Neural progenitor cell (in vitro differentiated cells): ENCODE results near the gene KRT39. TPM values are rescaled to one million over a fixed set of nuclear protein-coding genes. Genes with fewer than 3 reads are reported as not detected.

Experiments used
- DNase-seq: peaks from one replicate; pipeline ENCODE4 v3.0.0-alpha.2; 2016; ENCODE audit warnings: low spot score
- H2AFZ ChIP-seq: fragments of 200-600 bp; sonication (generic); replicated peaks from 2 replicates; pipeline ENCODE4 v1.6.1; 2016; ENCODE audit warnings: antibody characterized with exemption
- H3F3A ChIP-seq: fragments of 200-600 bp; sonication (generic); 2 replicates; pipeline ENCODE4 v1.6.1; 2016; ENCODE audit warnings: antibody characterized with exemption, low read depth
- H3K27ac ChIP-seq: fragments of 200-600 bp; sonication (generic); 2 replicates; pipeline ENCODE4 v1.5.1; 2016; ENCODE audit warnings: mild to moderate bottlenecking
- H3K27me3 ChIP-seq: fragments of 200-600 bp; sonication (generic); 2 replicates; pipeline ENCODE4 v1.6.1; 2016; ENCODE audit warnings: mild to moderate bottlenecking, moderate library complexity
- H3K36me3 ChIP-seq: fragments of 200-600 bp; sonication (generic); 2 replicates; pipeline ENCODE4 v1.5.1; 2016
- H3K4me1 ChIP-seq: fragments of 200-600 bp; sonication (generic); 2 replicates; pipeline ENCODE4 v1.6.1; 2016; ENCODE audit warnings: mixed run types
- H3K4me2 ChIP-seq: fragments of 200-600 bp; sonication (generic); 2 replicates; pipeline ENCODE4 v1.6.1; 2016
- H3K4me3 ChIP-seq: fragments of 200-600 bp; sonication (generic); 2 replicates; pipeline ENCODE4 v1.5.1; 2016
- H3K79me2 ChIP-seq: fragments of 200-600 bp; sonication (generic); 2 replicates; pipeline ENCODE4 v1.6.1; 2016; ENCODE audit warnings: low read depth
- H3K9ac ChIP-seq: fragments of 200-600 bp; sonication (generic); 2 replicates; pipeline ENCODE4 v1.6.1; 2016
- H3K9me3 ChIP-seq: fragments of 200-600 bp; sonication (generic); 2 replicates; pipeline ENCODE4 v1.5.1; 2016; ENCODE audit warnings: low read depth
- H4K20me1 ChIP-seq: fragments of 200-600 bp; sonication (generic); 2 replicates; pipeline ENCODE4 v1.6.1; 2016; ENCODE audit warnings: low read depth
- H3K27ac Mint-ChIP-seq: 3 replicates; pipeline ENCODE4 v1.8.0; 2021; ENCODE audit warnings: mixed read lengths
- H3K27me3 Mint-ChIP-seq: 2 replicates; pipeline ENCODE4 v1.8.0; 2022; ENCODE audit warnings: low read depth, mild to moderate bottlenecking, inconsistent platforms, moderate library complexity, mixed read lengths; ENCODE audit not compliant: insufficient read depth
- H3K36me3 Mint-ChIP-seq: 3 replicates; pipeline ENCODE4 v1.8.0; 2021; ENCODE audit warnings: mixed read lengths
- H3K4me1 Mint-ChIP-seq: 3 replicates; pipeline ENCODE4 v1.8.0; 2021; ENCODE audit warnings: mixed read lengths
- H3K4me3 Mint-ChIP-seq: 3 replicates; pipeline ENCODE4 v1.8.0; 2021; ENCODE audit warnings: mild to moderate bottlenecking, moderate library complexity, mixed read lengths
- H3K9me3 Mint-ChIP-seq: 3 replicates; pipeline ENCODE4 v1.8.0; 2020; ENCODE audit warnings: mixed read lengths
- CTCF ChIP-seq: fragments of 200-600 bp; sonication (generic); IDR thresholded peaks from 2 replicates; pipeline ENCODE4 v1.5.1; 2017; ENCODE audit warnings: antibody characterized with exemption, mild to moderate bottlenecking
- EZH2 ChIP-seq: fragments of 200-600 bp; sonication (generic); IDR thresholded peaks from 2 replicates; pipeline ENCODE4 v1.6.1; 2017; ENCODE audit warnings: antibody characterized with exemption, mild to moderate bottlenecking, moderate library complexity
- EZH2phosphoT487 ChIP-seq: fragments of 200-600 bp; sonication (generic); IDR thresholded peaks from 2 replicates; pipeline ENCODE4 v1.6.1; 2017; ENCODE audit warnings: antibody characterized with exemption
- total RNA-seq: library from RNA; depleted of rRNA; stranded (reverse); fragments of >200 nt; gene quantifications from 2 replicates; pipeline ENCODE4 v1.2.3, GENCODE V29; 2015; ENCODE audit warnings: low replicate concordance

KRT39 gene
- total RNA-seq, 1 donor from 2014 or later = not detected

GRCh38 chr17:40956401-40957254 is 10.1 kb downstream of the KRT39 start:
- Histone ChIP-seq H4K20me1 (no peaks in the 10 kb centered on the region), H3K9me3 (no peaks in the 10 kb centered on the region), H3K27ac (no peak overlapping the region), H3K4me3 (no peak overlapping the region), H3K36me3 (no peaks in the 10 kb centered on the region), H3F3A (no peaks in the 10 kb centered on the region), H3K4me2 (no peak overlapping the region), H3K4me1 (no peaks in the 10 kb centered on the region), H3K27me3 (no peaks in the 10 kb centered on the region), H3K9ac (no peak overlapping the region), H2AFZ (no peak overlapping the region), H3K79me2 (no peaks in the 10 kb centered on the region)
- H3K4me3 Mint-ChIP-seq = no peak overlapping the region
- TF ChIP-seq EZH2 (no peak), CTCF (no peak)
- no peak for DNase-seq
- no peaks in the 10 kb centered on the region for H3K27me3 Mint-ChIP-seq
- H3K27ac Mint-ChIP-seq = no peak overlapping the region
- H3K9me3 Mint-ChIP-seq = no peaks in the 10 kb centered on the region
- no peaks in the 10 kb centered on the region for H3K4me1 Mint-ChIP-seq
- no peaks in the 10 kb centered on the region for H3K36me3 Mint-ChIP-seq

- H3K4me1 ChIP-seq = peaks cover 15% of the 10 kb centered on the region
- peaks cover 9% of the 10 kb centered on the region for H3K4me1 Mint-ChIP-seq
- H3K4me3 Mint-ChIP-seq = no peak overlapping the region
- H4K20me1 ChIP-seq = no peaks in the 10 kb centered on the region
- no peak overlapping the region for H3K9ac ChIP-seq
- H3K4me2 ChIP-seq = no peak overlapping the region
- H3K4me3 ChIP-seq = no peak overlapping the region
- no peaks in the 10 kb centered on the region for H3K27me3 Mint-ChIP-seq
- H3K36me3 ChIP-seq = no peaks in the 10 kb centered on the region
- H2AFZ ChIP-seq = no peak overlapping the region
- peaks cover 8% of the 10 kb centered on the region for H3F3A ChIP-seq
- no peaks in the 10 kb centered on the region for H3K27me3 ChIP-seq
- DNase-seq = no peak
- no peaks in the 10 kb centered on the region for H3K36me3 Mint-ChIP-seq
- TF ChIP-seq EZH2 = no peak
- no peaks in the 10 kb centered on the region for H3K9me3 ChIP-seq
- H3K79me2 ChIP-seq = no peaks in the 10 kb centered on the region
- H3K27ac Mint-ChIP-seq = no peak overlapping the region
- no peak overlapping the region for H3K27ac ChIP-seq
- no peaks in the 10 kb centered on the region for H3K9me3 Mint-ChIP-seq
Observed at GRCh38 chr17:40953881-40954280, 12.9 kb downstream of the KRT39 start.

GRCh38 chr17:40952661-40953060 is 14.1 kb downstream of the KRT39 start:
- Mint-ChIP-seq H3K36me3 (no peaks in the 10 kb centered on the region), H3K27ac (no peak overlapping the region), H3K4me1 (peaks cover 9% of the 10 kb centered on the region), H3K27me3 (no peaks in the 10 kb centered on the region), H3K4me3 (no peak overlapping the region), H3K9me3 (no peaks in the 10 kb centered on the region)
- TF ChIP-seq EZH2 (no peak), CTCF (no peak), EZH2phosphoT487 (no peak)
- H3F3A ChIP-seq = peaks cover 8% of the 10 kb centered on the region
- H3K36me3 ChIP-seq = no peaks in the 10 kb centered on the region
- no peaks in the 10 kb centered on the region for H3K27me3 ChIP-seq
- peaks cover 17% of the 10 kb centered on the region for H3K4me1 ChIP-seq
- no peak for DNase-seq
- H4K20me1 ChIP-seq = no peaks in the 10 kb centered on the region
- H3K4me2 ChIP-seq = no peak overlapping the region
- H3K27ac ChIP-seq = no peak overlapping the region
- no peaks in the 10 kb centered on the region for H3K79me2 ChIP-seq
- no peaks in the 10 kb centered on the region for H3K9me3 ChIP-seq
- no peak overlapping the region for H2AFZ ChIP-seq
- H3K9ac ChIP-seq = no peak overlapping the region
- no peak overlapping the region for H3K4me3 ChIP-seq

- Histone ChIP-seq H3K9ac (no peak overlapping the region), H3K79me2 (no peaks in the 10 kb centered on the region), H3K4me1 (peaks cover 17% of the 10 kb centered on the region), H2AFZ (no peak overlapping the region), H4K20me1 (no peaks in the 10 kb centered on the region), H3K4me3 (no peak overlapping the region), H3K9me3 (no peaks in the 10 kb centered on the region), H3K27ac (no peak overlapping the region), H3K27me3 (no peaks in the 10 kb centered on the region), H3K4me2 (no peak overlapping the region), H3K36me3 (no peaks in the 10 kb centered on the region), H3F3A (peaks cover 8% of the 10 kb centered on the region)
- no peak for DNase-seq
- Mint-ChIP-seq H3K4me3 (no peak overlapping the region), H3K27ac (no peak overlapping the region), H3K9me3 (no peaks in the 10 kb centered on the region), H3K4me1 (peaks cover 9% of the 10 kb centered on the region), H3K36me3 (no peaks in the 10 kb centered on the region), H3K27me3 (no peaks in the 10 kb centered on the region)
- TF ChIP-seq EZH2 (no peak), EZH2phosphoT487 (no peak), CTCF (no peak)
Observed at GRCh38 chr17:40952154-40952553, 14.6 kb downstream of the KRT39 start.
